ENCODE data around the gene RAP1GAP2. TPM values are rescaled to one million over a fixed set of nuclear protein-coding genes. Genes with fewer than 3 reads are reported as not detected.

RAP1GAP2 gene
- polyA plus RNA-seq, 1 experiment: 2.8 TPM

DNA sequence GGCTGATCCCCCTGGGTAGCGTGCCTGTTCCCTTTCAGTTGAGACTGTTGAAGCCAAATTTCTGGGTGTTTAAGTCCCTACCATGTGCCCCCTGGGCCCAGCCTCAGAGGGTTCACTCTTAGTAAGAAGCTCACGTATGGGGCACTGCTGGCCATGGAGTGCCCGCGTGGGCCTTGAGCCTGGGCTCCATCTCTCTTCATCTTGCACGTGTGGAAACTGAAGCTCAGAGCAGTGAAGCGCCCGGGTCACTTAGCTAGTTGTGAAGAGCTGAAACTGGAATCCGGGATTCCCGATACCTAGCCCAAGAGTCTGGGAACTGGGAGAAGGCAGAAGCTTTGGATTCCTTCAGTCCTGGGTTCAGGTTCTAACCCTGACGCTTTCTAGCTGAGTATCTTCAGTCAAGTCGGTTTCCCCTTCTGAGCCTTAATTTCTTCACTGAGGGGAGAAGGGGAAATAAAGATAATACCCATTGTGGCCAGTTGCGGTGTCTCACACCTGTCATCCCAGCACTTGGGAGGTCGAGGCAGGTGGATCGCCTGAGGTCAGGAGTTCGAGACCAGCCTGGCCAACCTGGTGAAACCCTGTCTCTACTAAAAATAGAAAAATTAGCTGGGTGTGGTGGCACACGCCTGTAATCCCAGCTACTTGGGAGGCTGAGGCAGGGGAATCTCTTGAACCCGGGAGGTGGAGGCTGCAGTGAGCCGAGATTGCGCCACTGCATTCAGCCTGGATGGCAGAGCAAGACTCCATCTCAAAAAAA, 163.3 kb downstream of the RAP1GAP2 start:
- Histone ChIP-seq H3K9me3 (ENCODE audit: control insufficient read depth, insufficient read depth, low read length) (peaks cover 3% of the 10 kb centered on the region; the same call in 1 of the 2 replicates), H3K4me3 (ENCODE audit: low read depth, low read length) (no peak overlapping the region), H3K27ac (ENCODE audit: low read depth, low read length) (no peak overlapping the region), H3K27me3 (ENCODE audit: control insufficient read depth, insufficient read depth, low read length) (no peaks in the 10 kb centered on the region)
- DNase-seq (ENCODE audit: low read depth, low spot score): no peak
- POLR2A ChIA-PET: interaction anchor here (0.6 kb wide), 1 partner anchor 39 kb away, joined by 3 read pairs; no protein-coding TSS in a partner anchor
- TF ChIP-seq, protein P1, sequence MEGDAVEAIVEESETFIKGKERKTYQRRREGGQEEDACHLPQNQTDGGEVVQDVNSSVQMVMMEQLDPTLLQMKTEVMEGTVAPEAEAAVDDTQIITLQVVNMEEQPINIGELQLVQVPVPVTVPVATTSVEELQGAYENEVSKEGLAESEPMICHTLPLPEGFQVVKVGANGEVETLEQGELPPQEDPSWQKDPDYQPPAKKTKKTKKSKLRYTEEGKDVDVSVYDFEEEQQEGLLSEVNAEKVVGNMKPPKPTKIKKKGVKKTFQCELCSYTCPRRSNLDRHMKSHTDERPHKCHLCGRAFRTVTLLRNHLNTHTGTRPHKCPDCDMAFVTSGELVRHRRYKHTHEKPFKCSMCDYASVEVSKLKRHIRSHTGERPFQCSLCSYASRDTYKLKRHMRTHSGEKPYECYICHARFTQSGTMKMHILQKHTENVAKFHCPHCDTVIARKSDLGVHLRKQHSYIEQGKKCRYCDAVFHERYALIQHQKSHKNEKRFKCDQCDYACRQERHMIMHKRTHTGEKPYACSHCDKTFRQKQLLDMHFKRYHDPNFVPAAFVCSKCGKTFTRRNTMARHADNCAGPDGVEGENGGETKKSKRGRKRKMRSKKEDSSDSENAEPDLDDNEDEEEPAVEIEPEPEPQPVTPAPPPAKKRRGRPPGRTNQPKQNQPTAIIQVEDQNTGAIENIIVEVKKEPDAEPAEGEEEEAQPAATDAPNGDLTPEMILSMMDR (IDR thresholded peaks at IDR 0.05; ENCODE audit: low read depth, low read length): no peak
- CTCF ChIA-PET: no interaction called here

DNA sequence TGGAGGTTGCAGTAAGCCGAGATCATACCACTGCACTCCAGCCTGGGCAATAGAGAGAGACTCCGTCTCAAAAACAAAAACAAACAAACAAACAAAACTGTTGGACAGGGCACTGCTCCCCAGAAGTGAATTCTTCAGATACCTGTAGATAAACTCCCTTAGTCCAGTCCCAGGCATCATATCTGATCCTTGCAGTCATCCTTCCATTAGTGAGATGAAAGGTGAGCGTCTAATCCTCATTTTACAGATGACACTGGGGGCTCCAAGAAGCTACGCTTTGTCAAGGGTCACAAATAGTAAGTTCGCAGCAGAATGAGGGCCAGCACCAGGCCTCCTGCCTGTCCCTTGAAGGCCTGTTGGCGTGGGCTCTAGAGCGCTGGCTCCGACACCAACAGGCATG, 165.2 kb downstream of the RAP1GAP2 start:
- ChIA-PET POLR2A (no interaction called here), CTCF (no interaction called here)
- TF ChIP-seq, protein P1 (IDR thresholded peaks at IDR 0.05; ENCODE audit: low read depth, low read length): no peak
- Histone ChIP-seq H3K27me3 (ENCODE audit: control insufficient read depth, insufficient read depth, low read length) (no peaks in the 10 kb centered on the region), H3K9me3 (ENCODE audit: control insufficient read depth, insufficient read depth, low read length) (peaks cover 3% of the 10 kb centered on the region; the same call in 1 of the 2 replicates), H3K27ac (ENCODE audit: low read depth, low read length) (no peak overlapping the region), H3K4me3 (ENCODE audit: low read depth, low read length) (no peak overlapping the region)
- DNase-seq (ENCODE audit: low read depth, low spot score): no peak

DNA sequence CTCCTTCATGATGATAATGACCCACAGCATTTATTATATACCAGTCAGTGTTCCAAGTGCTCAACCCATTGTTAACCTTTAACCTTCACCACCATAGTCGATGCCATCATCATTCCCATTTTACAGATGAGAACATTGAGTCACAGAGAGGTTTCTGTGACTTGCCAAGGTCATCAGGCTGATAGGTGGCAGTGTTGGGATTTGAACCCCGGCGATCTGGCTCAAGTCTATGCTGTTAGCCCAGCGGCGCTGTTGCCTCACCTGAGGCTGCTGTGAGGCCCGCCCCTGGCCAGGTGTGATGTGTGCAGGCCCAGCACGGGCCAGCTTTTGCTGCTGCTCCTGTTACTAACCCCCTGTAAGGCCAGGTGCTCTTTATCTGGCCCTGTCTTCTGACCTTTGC, 166.0 kb downstream of the RAP1GAP2 start:
- no peaks in the 10 kb centered on the region for H3K27me3 ChIP-seq (ENCODE audit: control insufficient read depth, insufficient read depth, low read length)
- H3K9me3 ChIP-seq (ENCODE audit: control insufficient read depth, insufficient read depth, low read length): peaks cover 3% of the 10 kb centered on the region; the same call in 1 of the 2 replicates
- TF ChIP-seq, protein P1 (IDR thresholded peaks at IDR 0.05; ENCODE audit: low read depth, low read length): no peak
- no peak overlapping the region for H3K27ac ChIP-seq (ENCODE audit: low read depth, low read length)
- H3K4me3 ChIP-seq (ENCODE audit: low read depth, low read length): no peak overlapping the region
- CTCF ChIA-PET: no interaction called here
- POLR2A ChIA-PET: no interaction called here
- DNase-seq (ENCODE audit: low read depth, low spot score): no peak

DNA sequence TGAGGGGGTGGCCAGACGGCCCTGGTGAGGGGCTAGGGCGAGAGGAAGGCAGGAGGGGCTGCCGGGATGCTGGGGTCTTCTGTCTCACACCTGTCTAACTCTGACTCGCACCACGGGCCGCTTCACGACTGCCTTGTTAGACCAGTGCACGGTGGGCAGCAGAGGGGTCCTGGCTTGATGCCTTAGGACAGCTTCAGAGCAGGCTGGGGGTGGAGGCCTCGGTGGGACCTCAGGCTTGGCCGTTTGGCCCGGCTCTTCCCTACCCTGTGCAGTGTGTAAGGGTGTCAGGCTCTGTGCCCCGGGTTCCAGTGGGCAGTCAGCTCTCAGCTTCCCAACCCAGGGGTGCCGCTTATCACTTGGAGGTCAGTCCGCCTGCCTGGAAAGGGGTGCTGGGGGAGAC, 166.5 kb downstream of the RAP1GAP2 start:
- H3K27ac ChIP-seq (ENCODE audit: low read depth, low read length): no peak overlapping the region
- peaks cover 3% of the 10 kb centered on the region; the same call in 1 of the 2 replicates for H3K9me3 ChIP-seq (ENCODE audit: control insufficient read depth, insufficient read depth, low read length)
- no peak overlapping the region for H3K4me3 ChIP-seq (ENCODE audit: low read depth, low read length)
- TF ChIP-seq, protein P1 (IDR thresholded peaks at IDR 0.05; ENCODE audit: low read depth, low read length): no peak
- POLR2A ChIA-PET: no interaction called here
- no peaks in the 10 kb centered on the region for H3K27me3 ChIP-seq (ENCODE audit: control insufficient read depth, insufficient read depth, low read length)
- DNase-seq (ENCODE audit: low read depth, low spot score): no peak
- CTCF ChIA-PET: no interaction called here

DNA sequence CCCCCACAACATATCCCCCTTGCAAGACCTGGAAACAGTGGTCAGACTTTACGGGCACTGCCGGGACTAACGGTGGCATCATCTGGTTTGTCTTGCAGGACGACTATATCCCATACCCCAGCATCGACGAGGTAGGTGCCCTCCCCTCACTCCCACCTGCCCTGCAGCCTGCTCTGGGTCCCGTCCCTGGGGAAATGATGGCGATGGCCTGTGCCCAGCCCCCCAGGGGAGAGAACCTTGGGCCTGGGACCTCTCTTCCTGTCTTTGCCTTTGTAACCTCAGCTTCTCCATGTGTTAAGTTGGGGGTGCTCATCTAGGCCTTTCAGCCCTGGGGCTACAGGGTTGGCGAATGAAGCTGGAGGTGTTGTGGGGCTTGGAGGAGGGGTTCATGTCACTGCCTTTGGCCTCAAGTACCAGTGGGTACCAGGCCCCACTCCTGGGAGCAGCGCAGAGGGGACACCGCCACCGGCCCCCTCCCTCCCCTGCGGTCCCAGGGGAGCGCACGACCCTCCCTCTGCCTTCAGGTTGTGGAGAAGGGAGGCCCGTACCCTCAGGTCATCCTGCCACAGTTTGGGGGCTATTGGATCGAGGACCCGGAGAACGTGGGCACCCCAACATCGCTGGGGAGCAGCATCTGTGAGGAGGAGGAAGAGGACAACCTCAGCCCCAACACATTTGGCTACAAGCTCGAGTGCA, 167.2 kb downstream of the RAP1GAP2 start:
- Histone ChIP-seq H3K9me3 (ENCODE audit: control insufficient read depth, insufficient read depth, low read length) (peaks cover 3% of the 10 kb centered on the region; the same call in 1 of the 2 replicates), H3K27ac (ENCODE audit: low read depth, low read length) (no peak overlapping the region), H3K4me3 (ENCODE audit: low read depth, low read length) (no peak overlapping the region), H3K27me3 (ENCODE audit: control insufficient read depth, insufficient read depth, low read length) (no peaks in the 10 kb centered on the region)
- ChIA-PET CTCF (no interaction called here), POLR2A (no interaction called here)
- TF ChIP-seq, protein P1 (IDR thresholded peaks at IDR 0.05; ENCODE audit: low read depth, low read length): no peak
- DNase-seq (ENCODE audit: low read depth, low spot score): no peak

Data from AG04450 (cell line).